Superior temporal gyrus (tissue), 1 donor: Measurements from ENCODE around the gene ASAP2.

Source experiments
- DNase-seq: peaks from one replicate; pipeline ENCODE4 v3.0.0-alpha.2; 2016; ENCODE audit errors: extremely low spot score

The ASAP2 gene

GRCh38 chr2:9403924-9404323 lies 197.3 kb downstream of the ASAP2 start:
- no peak for DNase-seq

- no peak for DNase-seq
These were observed 197.8 kb downstream of the ASAP2 start for GRCh38 chr2:9404451-9404850.

GRCh38 chr2:9405636-9406035 lies 199.0 kb downstream of the ASAP2 start:
- DNase-seq, result no peak

GRCh38 chr2:9406529-9407362 lies 200.1 kb downstream of the ASAP2 start:
- no peak for DNase-seq

- DNase-seq, result no peak
These were observed 200.8 kb downstream of the ASAP2 start for GRCh38 chr2:9407363-9407811.

GRCh38 chr2:9408641-9409151 lies 202.1 kb downstream of the ASAP2 start:
- DNase-seq, result no peak

GRCh38 chr2:9410108-9410507 lies 203.5 kb downstream of the ASAP2 start:
- no peak for DNase-seq

GRCh38 chr2:9412781-9413180 lies 206.2 kb downstream of the ASAP2 start:
- DNase-seq, result no peak

GRCh38 chr2:9415516-9416169 lies 209.0 kb downstream of the ASAP2 start:
- DNase-seq, result no peak

- DNase-seq, result no peak
These were observed 209.8 kb downstream of the ASAP2 start for GRCh38 chr2:9416267-9416961.

- no peak for DNase-seq
These were observed 210.3 kb downstream of the ASAP2 start for GRCh38 chr2:9416962-9417316.

GRCh38 chr2:9417725-9418124 lies 211.1 kb downstream of the ASAP2 start:
- no peak for DNase-seq

GRCh38 chr2:9418746-9419145 lies 212.1 kb downstream of the ASAP2 start:
- no peak for DNase-seq

- no peak for DNase-seq
These were observed 212.9 kb downstream of the ASAP2 start for GRCh38 chr2:9419541-9419940.

- DNase-seq, result no peak
These were observed 213.9 kb downstream of the ASAP2 start for GRCh38 chr2:9420495-9420894.

- peak; percentile 63 for DNase-seq
These were observed 215.9 kb downstream of the ASAP2 start for GRCh38 chr2:9422321-9423099.

GRCh38 chr2:9423100-9423921 lies 216.7 kb downstream of the ASAP2 start, which contains the start of the genes CPSF3 and ITGB1BP1:
Gene CPSF3 (plus strand): TSS chr2:9423654. CDS start chr2:9423774, 120 bp downstream.
Gene ITGB1BP1 (minus strand): TSS chr2:9423528. CDS start chr2:9418697, 4,831 bp downstream.
- DNase-seq, result peak; percentile 98

- DNase-seq, result no peak
These were observed 217.3 kb downstream of the ASAP2 start for GRCh38 chr2:9423922-9424272.

- DNase-seq, result no peak
These were observed 218.0 kb downstream of the ASAP2 start for GRCh38 chr2:9424447-9425164.
